DMS153 (cell line): ENCODE data around the gene MED14.

ENCODE experiments used
- DNase-seq: peaks from one replicate; lab custom pipeline; 2025; lab: John Stamatoyannopoulos, UW

MED14 gene

DNA sequence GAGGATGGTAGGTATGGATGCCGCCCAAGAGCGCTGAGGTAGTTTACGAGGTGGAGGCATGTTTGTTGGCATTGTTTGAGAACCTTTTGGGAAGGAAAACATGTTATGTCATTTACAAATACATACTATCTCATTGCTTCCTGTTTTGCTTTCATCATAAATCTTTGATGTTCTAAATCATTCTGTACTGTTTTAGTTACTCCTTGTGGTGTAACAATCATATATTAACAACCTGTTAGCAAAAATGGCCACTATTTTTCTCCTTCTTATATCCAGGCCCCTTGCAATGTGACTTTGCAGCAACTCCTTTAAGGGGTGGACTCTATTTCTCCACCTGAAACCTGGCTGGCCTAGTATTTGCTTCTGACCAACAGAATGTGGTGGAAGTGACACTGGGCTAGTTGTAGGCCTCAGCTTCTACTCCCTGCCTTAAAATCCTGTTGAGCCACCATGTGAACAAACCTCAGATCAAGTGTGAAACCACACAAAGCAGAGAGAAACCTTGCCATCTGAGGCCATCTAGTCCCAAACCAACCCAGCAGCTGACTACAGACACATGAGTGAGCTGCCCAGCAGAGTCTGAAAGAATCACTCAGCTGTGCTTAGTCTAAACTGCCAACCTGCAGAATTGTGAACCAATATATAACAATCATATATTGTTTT lies 72.1 kb downstream of the MED14 start:
- no peak for DNase-seq

DNA sequence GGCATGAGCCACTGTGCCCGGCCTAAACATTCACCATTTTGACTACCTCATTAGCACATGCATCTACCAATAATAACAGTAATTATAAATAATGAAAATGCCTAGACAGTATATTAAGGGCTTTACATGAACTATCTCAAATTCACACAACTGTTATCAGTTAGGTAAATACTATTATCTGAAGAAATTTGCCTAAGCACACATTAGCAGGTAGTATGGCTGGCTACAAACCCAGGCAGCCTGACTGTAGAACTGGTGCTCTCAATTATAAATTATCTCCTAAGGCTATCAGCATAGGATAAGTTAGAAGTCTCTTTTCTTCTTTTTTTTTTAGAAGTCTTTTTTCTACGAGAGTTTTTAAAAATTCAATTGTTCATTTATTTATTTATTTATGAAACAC lies 73.9 kb downstream of the MED14 start:
- no peak for DNase-seq

DNA sequence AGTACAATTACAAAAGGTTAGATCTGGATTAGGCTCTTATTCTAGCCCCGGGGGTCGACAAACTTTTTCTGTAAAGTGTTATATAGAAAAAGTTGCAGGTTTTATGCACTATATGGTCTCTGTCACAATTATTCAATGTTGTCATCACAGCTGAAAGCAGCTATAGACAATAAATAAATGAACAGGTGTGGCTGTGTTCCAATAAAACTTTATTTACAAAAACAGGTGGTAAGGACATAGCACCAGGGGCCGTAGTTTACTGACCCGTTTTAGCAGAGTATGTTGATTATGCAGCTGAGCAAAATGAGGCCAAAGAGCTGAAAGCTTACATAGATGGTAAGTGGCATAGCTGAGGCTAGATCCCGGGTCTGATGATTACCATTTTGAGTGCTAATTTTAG lies 75.0 kb downstream of the MED14 start:
- DNase-seq, result no peak

DNA sequence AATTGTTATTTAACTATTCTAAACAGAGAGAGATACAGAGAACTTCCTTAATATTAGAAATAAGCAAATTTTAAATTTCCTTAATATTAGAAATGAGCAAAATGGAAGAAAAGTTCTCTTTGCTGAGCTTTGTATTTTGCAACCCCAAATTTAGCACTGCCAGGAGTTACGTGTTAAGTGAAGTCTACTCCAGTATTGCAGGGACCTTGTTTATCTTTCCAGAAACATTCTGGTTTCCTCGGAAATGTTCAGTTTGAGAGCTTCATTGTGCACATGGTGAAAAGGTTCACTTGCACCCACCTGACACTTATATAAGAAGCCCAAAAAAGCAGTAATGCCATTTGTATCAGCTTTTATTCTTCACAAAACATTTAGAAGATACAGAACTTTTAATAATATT lies 81.8 kb downstream of the MED14 start:
- no peak for DNase-seq

DNA sequence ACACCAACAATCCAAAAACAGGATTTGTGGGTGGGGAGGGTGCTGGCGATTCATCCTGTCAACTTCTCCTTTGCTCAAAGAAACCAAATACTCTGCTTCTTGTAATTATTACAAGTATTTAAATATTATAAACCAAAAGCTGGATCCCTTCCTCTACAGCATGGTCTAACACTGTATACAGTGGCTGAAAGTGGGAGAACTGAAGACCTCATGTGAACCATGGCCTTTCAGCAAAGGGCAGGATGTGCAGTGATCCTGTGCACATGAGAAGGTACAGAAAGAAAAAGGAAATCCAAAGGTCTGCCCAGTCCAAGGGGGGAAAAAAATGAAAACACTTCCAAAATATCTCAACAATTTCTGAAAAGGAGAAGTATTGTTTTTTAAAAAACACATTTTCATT lies 82.7 kb downstream of the MED14 start:
- DNase-seq, result no peak

DNA sequence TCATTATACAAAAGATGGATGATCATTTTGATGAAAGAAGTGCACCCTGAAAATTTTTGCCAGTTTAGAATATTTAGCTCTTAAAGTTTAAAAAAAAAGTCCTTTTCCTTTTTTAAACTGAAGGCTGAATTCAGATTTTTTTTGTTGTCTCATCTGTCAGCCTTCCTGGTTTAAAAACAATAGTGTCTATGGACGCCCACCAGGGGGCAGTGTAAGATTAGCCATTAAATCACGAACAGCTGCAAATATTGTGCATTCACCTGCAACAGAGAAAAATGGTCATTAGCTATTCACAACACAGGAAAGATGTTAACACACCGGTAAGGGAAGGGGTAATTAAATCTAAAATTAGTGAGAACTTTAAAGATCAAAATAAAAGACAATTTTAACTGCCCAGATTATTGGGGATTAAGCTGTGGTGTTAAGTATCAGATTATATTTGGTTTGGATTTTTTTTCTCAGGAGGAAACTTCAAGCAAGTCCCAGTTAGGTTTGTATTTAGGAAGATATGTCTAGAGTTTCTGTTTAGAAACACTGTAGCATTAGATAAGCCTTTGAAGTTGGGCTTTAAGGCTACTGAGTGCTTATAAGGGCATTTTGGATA lies 83.6 kb downstream of the MED14 start:
- no peak for DNase-seq

DNA sequence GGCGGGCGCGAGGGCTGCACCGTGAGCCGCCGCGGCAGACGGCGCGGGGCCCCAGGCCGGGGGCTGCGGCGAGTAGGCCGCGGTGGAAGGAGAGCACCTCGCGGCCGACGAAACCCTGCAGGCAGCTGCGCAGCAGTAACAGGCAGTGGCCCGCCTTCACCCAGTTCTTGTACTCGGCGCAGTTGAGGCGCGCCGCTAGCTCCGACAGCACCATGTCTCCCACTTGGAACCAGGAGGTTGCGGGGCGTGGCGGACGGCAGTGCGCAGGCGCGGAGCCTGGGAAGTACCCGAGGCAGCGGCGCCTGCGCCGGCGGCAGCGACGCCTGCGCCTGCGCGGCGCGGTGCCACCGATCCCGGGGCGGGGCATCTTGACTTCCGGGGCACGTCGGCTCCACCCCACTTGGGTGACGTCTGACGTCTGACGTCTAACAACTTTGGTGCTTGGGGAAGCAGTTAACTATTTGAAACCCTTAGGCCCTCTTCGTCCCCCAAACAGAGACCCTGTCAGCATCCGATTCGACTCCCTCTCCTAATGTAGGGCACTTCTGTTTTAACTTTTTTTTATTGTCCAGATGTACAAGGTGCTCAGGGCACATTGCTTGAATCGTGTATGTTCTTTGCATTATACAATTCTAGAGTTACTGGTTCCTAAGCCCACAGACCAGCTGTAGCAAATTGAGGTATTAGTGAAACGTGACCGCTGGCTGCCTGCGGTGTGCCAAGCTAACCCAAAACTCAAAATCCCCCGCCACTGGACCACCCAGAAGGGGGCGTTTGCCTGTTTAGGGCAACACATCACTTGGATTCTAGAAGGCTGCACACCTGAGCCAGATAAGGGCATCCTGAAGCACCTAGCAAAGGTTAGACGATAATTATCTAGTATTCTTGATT lies 87.8 kb downstream of the MED14 start, which contains the start of gene CXorf38:
CXorf38 (minus strand) TSS at position 255 of the 891 bp plus-strand sequence; CDS start at position 214, 41 bp downstream.
- DNase-seq, result peak; percentile 77

DNA sequence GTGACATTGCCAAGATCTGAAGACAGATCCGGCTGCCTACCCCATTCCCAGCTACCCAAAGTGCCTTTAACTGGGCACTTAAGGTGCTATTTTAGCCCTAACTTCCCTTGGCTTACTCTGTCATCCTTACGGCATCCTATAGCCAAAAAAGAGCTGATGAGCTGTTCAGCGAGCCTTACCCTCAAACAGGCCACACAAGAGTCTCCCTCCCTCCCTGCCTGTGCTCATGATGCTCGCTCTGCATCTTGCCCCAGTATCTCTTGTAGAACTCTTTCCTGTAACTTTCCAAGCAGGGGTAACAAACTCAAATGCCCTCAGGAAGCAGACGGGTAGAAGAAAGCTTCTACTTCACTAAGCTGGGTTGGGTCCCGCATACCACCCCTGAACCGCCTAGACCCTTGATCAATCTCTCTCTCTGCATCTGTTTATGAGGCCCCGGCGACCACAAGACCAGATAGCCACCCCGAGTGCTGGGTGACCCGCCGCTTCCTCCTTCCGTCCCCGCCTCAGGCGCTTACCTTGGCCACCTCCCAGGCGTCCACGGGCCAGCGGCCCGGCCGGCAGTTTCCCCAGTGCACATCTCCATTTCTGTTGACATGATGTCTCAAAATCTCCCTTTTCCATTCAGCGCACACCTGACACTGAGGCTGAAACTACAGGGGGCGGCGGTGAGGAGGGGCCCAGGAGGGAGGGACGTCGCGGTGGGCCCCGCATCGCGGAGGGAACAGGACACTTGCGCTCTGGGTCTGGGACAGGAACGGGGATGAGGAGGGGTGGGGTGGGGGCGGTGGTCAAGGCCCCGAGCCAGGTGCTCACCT lies 88.6 kb downstream of the MED14 start:
- DNase-seq, result no peak

DNA sequence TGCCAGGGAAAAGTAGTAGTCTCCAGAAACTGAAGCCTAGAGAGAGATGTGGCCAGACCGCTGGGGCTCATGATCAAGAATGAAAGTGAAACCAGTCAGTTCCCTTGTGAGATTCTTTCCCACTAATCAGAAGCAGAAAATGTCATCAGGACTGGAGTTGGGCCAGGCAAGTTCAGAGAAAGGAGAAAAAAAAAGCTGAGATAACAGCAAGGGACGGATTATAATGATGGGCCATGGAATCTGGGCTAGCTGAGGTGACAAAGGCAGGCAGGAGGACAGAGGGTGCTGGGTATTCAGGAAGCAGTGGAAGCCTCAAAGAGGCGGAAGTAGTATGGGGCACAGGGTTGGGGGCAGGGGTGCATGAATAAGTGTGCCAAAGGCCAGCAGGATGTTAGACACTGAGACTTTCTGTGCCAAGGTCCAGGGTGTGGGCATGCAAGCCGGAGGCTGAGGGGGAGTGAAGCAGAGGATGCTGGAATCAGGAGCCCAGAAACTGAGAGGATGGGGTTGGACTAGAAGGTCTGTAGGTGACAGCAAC lies 90.5 kb downstream of the MED14 start:
- DNase-seq, result no peak

DNA sequence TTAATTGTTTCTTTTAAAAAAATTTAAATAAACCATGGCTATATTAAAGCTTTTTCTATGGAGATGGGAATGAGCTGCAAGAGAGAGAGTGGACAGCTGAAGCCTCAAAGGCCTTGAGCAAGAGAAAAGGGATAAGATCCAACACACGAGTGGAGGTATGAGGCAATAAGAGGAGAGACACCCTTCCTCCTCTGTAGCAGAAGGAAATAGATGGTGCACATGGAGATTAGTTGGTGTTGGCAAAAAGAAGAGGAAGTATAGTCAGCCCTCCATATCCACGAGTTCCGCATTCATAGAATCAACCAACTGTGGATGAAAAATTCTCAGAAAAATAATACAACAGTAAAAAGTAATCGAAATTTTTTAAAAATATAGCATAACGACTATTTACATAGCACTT lies 91.2 kb downstream of the MED14 start:
- no peak for DNase-seq

DNA sequence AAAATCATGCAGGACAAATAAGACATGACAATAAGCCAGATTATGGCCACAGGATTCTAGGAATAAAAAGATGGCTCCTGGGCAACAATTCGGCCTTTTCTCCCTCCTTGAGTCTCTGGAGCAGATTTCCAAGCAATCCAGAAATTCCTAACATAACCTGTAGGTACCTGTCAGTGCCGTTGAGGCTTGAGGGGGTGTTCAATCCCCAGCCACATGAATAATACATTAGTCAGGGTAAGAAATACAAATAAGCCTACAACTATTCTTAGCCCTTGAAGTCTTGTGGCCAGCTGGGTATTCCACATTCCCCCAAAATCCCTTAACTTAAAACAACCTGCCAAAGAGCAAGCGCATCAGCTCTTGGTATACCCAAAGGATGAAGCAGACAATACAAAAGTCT lies 97.7 kb downstream of the MED14 start:
- DNase-seq, result no peak

DNA sequence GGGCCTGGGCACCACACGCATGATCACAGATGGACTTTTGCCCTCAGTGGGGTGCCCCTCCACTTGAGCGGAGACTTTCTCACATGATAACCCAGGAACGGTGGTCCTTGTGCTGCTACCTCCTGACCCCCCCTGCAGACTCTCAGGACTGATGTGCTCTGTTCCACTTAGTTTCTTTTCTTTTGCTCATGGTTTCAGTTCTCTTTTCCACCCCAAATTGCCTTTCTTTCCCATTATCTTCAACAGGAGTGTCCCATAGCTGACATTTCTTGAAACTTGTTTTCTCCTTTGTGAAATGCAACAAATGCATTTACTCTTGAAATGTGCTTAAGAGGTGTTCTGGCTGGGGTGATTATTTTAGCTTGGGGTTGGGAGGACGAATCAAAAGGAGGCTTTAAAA lies 103.1 kb downstream of the MED14 start:
- no peak for DNase-seq

DNA sequence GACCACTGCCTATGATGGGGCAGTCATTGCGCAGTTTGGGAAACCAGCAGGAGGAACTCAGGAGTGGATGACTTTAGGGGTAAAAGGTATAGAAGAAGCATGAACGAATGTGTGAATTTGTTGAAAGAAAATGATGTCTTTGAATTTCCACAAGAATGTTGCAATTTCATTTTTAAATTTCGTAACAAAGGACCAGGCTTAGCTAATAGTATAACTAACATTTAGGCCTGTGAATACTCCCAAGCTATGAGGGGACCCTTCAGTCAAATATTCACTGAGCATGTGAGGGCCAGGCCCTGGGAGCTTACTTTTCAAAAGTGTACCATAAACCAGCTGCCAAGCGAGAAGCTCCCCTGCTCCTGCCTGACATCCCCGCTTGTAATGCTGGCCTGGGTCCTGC lies 106.8 kb downstream of the MED14 start:
- DNase-seq, result no peak

DNA sequence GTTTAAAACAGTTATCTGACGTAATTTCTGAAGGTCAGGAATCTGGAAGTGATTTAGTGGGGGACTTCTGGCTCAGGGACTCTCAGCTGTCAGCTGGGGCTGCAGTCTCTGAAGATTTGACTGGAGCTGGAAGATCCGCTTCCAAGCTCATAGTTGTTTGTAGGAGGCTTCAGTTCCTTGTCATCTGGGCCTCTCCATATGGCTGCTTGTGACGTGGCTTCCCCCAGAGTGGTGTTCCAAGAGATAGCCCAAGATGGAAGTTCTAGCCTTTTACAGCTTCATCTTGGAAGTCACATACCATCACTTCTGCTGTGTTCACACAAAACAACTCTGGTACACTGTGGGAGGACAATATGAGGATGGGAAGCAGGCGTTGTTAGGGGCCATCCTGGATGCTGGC lies 110.0 kb downstream of the MED14 start:
- no peak for DNase-seq

DNA sequence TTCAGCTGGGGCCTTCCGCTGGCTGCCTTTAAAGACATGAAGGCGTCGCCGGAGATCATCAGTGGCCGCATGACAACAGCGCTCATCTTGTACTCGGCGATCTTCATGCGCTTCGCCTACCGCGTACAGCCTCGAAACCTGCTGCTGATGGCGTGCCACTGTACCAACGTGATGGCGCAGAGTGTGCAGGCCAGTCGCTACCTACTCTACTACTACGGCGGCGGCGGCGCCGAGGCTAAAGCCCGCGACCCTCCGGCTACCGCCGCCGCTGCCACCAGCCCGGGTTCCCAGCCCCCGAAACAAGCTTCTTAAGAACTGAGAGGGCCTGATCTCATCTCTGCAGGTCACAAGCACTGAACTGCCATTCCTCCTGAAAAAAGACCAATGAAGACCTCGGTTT lies 111.7 kb downstream of the MED14 start:
- DNase-seq, result no peak

DNA sequence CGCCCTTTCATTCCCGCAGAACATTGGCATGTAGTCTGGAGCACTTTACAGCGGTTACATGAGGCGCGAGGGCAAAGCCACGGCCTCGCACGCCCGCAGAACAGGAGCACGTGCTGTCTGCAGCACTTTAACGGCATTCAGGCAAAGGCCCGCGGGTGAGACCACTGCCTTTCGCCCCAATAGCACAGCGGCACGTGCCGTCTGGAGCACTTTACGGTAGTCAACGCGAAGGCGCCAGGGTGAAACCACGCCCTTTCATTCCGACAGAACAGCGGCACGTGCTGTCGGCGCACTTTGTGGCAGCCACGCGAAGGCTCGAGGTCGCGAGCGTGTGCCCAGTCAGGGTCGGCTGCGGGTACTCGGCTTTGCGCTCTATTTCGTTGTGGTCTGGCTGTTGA lies 112.2 kb downstream of the MED14 start, which contains the start of gene MPC1L:
MPC1L (plus strand) TSS at position 290 of the 398 bp plus-strand sequence. CDS start 138 bp downstream, outside the sequence.
- no peak for DNase-seq

DNA sequence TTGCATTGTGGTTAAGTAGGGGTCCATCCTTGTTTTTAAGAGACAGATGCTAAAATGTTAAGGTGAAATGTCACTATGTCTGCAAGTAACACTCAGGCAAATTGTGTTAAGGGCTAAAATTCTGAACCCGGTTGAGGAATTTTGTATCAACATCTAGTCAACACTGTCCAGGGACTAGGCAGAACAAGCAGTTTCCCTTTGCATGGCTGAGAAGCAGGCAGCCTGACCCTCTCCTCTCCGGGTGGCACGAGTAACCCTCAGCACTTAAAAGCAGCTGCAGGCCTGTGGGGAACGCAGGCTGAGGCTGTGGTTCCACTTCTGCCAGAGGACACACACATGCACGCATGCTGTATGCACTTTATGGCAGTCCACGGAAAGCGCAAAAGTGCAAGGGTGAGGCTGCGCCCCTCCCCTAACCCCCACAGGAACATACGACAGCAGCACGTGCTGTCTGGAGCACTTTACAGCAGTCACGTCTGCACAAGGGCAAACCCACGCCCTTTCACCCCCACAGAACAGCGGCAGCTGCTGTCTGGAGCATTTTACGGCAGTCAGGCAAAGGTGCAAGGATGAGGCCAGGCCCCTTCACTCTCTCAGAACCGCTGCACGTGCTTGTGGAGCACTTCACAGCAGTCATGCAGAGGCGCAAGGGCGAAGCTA lies 112.7 kb downstream of the MED14 start:
- no peak for DNase-seq

DNA sequence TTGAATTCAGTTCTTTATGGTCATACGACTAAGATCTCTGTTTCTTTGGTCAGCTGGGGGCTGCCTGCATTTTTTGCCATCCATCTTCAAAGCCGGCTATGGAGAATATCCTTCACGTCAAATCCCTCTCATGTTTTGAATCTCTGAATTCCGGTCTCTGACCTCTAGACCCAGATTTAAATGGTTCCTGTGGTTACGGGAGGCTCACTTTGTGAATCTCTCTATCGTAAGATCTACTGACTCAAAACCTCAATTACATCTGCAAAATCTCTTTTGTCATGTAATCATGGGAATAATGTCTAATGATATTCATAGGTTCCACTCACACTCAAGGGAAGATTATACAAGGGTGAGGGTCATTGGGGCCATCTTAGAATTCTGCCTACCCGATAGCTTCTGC lies 117.8 kb downstream of the MED14 start:
- no peak for DNase-seq

DNA sequence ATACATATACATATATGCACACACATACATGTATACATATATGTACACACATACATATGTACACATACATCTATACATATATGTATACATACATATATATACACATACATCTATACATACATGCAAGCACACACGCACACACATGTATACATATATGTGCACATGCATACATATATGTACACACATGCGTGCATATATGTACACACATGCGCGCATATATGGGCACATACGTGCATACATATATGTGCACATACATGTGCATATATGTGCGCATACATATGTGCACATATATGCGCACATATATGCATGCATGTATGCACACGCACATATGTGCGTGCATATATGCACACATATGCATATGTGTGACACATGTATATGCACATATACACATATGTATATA lies 119.4 kb downstream of the MED14 start:
- DNase-seq, result no peak

DNA sequence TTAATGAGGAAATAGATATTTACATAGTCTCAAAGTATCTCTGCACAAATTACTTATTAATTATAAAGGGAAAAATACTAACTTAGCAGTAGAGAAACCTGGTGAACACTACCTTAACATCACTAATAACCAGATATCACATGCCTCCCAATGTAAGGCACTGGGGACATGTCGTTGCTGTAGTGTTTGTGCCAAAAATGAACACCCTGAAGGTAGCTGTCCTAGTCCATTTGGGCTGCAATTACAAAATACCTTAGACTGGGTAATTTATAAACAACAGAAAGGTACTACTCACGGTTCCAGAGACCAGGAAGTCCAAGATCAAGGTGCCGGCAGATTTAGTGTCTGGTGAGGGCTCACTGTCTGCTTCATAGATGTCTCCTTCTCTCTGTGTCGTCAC lies 122.8 kb downstream of the MED14 start:
- no peak for DNase-seq

DNA sequence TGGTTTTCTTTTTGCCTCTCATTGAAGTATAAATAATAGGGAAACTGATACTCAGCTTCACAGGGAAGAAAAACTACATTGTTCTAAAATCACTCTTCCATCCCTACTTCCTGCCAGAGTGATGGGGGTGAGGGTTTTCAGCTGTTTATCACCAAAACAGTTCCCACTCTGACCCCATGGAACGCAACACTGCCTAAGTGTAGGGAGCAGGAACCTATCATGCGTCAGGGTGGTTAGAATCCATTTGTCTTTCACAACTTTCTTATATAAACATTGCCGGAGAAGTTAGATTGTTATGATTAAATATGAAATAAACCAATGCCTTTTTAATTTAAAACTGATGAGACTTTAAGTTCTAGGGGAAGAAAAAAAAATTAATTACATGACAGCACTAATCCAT lies 128.0 kb downstream of the MED14 start:
- DNase-seq, result no peak
